Measurements from ENCODE around the gene COL21A1. TPM values are rescaled to one million over a fixed set of nuclear protein-coding genes. Genes with fewer than 3 reads are reported as not detected.

The COL21A1 gene
- polyA plus RNA-seq, 1 donor = 9.9 TPM

DNA sequence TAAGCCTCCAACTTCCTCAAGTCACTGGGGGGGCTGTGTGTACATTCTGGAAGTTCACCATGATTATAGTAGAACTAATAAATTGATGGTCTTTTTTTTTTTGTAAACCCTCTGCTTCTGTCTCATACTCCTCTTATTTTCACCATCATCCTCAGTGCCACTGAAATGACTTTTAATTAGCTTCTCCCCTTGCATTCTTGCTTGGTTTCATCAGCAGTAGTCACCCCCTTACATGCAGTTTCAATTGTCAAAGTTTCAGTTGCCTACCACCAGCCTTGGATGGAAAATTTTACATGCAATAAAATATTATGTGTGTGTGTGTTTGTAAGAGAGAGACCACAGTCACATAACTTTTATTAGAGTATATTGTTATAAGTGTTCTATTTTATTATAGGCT, 196.2 kb downstream of the COL21A1 start:
- no peaks in the 10 kb centered on the region for H3K27me3 ChIP-seq (ENCODE audit: control insufficient read depth, insufficient read depth, low read length)
- no peaks in the 10 kb centered on the region for H3K4me1 ChIP-seq (ENCODE audit: control insufficient read depth, insufficient read depth, low read length)
- no peaks in the 10 kb centered on the region for H3K36me3 ChIP-seq (ENCODE audit: control insufficient read depth, insufficient read depth, low read length)
- no peaks in the 10 kb centered on the region for H3K9me3 ChIP-seq (ENCODE audit: control insufficient read depth, low read depth, low read length)
- no peak for DNase-seq
- H3K27ac ChIP-seq (ENCODE audit: low read length) = no peak overlapping the region
- no peak overlapping the region for H3K4me3 ChIP-seq (ENCODE audit: low read length)

DNA sequence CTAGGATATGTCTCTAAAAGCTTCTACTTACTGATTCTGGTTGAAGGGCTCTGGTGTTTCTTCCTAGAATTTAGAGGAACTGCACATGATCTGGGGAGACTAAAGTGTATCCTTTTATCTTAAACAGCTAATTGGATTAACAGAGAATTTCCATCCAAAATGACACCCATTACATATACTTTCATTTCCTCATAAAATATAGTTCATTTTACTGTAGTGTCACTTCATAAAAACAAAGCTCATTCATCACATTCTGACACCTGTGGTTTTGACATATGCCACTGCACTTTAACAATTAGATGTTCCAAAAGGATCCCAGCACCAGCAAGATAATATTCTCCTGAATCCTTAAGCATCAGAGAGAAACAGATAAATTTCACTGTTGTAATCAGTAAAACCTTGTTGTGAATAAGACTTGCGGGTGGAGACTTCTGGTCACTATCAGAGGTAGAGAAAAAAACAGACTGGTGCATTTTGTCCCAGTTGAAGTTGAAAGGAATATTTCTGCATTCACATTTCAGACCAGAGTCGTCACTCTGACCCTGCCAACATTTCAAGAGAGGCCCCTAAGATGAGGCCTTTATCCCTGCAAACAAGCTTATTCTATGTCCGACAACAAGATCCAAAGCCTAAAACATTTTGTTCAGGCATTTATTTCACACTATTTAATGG, 196.7 kb downstream of the COL21A1 start:
- Histone ChIP-seq H3K27ac (ENCODE audit: low read length) (no peak overlapping the region), H3K27me3 (ENCODE audit: control insufficient read depth, insufficient read depth, low read length) (no peaks in the 10 kb centered on the region), H3K4me3 (ENCODE audit: low read length) (no peak overlapping the region), H3K4me1 (ENCODE audit: control insufficient read depth, insufficient read depth, low read length) (no peaks in the 10 kb centered on the region), H3K9me3 (ENCODE audit: control insufficient read depth, low read depth, low read length) (no peaks in the 10 kb centered on the region), H3K36me3 (ENCODE audit: control insufficient read depth, insufficient read depth, low read length) (no peaks in the 10 kb centered on the region)
- no CpG with 5 or more reads among the region's 3 CpGs for WGBS (ENCODE audit: insufficient coverage, low lambda C conversion rate)
- DNase-seq = no peak

DNA sequence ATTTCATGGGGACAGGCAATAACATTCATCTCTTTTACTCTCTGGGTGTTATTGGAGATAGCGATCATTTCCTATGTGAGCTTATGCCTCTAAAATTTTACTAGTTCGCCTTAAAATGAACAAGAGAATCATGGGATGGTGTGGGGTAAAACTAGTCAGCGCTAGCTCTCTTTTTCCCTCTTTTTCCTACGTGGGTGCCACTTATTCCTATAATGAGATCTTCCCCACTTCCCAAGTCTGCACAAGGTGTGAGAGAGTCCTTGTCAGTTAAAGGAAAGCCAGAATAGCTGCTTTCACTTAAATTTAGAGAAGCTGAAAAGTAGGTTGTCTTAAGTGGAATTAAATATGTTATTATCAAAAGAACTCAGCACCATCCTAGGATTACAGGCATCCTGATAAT, 198.8 kb downstream of the COL21A1 start:
- no CpG with 5 or more reads among the region's 4 CpGs for WGBS (ENCODE audit: insufficient coverage, low lambda C conversion rate)
- H3K4me3 ChIP-seq (ENCODE audit: low read length) = no peak overlapping the region
- no peaks in the 10 kb centered on the region for H3K27me3 ChIP-seq (ENCODE audit: control insufficient read depth, insufficient read depth, low read length)
- no peaks in the 10 kb centered on the region for H3K9me3 ChIP-seq (ENCODE audit: control insufficient read depth, low read depth, low read length)
- no peak for DNase-seq
- H3K27ac ChIP-seq (ENCODE audit: low read length) = no peak overlapping the region
- H3K4me1 ChIP-seq (ENCODE audit: control insufficient read depth, insufficient read depth, low read length) = no peaks in the 10 kb centered on the region
- H3K36me3 ChIP-seq (ENCODE audit: control insufficient read depth, insufficient read depth, low read length) = no peaks in the 10 kb centered on the region

DNA sequence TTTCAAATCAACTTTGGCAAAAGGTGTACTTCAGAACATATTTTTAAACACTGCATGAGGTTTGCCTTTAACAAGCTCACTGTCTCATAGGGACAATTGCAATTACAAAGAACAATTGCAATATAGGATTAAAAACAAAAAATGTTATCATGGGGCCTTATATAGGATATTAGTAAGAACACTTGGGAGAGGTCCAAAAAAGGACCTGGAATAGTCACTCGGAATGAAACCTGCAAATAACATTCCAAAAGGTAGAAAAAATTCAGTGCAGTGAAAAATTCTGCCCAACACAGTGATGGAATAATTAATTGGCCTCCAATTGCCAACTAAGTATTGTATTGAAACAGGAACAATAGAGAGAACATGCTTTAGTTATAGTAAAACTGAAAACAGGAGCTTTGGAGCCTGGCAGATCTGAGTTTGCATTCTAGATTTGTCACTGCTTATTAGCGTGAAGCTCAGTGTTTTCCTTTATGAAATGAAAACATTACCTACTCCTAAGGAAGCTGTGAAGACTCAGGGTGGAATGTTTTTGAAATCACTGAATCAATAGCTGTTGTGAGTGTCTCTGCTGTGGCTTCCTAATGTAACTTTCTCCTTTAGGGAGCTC, 199.3 kb downstream of the COL21A1 start:
- DNase-seq = no peak
- Histone ChIP-seq H3K27ac (ENCODE audit: low read length) (no peak overlapping the region), H3K4me3 (ENCODE audit: low read length) (no peak overlapping the region), H3K4me1 (ENCODE audit: control insufficient read depth, insufficient read depth, low read length) (no peaks in the 10 kb centered on the region), H3K36me3 (ENCODE audit: control insufficient read depth, insufficient read depth, low read length) (no peaks in the 10 kb centered on the region), H3K27me3 (ENCODE audit: control insufficient read depth, insufficient read depth, low read length) (no peaks in the 10 kb centered on the region), H3K9me3 (ENCODE audit: control insufficient read depth, low read depth, low read length) (no peaks in the 10 kb centered on the region)
- 60% methylated on average over 1 of the region's 2 CpGs for WGBS (ENCODE audit: insufficient coverage, low lambda C conversion rate)

DNA sequence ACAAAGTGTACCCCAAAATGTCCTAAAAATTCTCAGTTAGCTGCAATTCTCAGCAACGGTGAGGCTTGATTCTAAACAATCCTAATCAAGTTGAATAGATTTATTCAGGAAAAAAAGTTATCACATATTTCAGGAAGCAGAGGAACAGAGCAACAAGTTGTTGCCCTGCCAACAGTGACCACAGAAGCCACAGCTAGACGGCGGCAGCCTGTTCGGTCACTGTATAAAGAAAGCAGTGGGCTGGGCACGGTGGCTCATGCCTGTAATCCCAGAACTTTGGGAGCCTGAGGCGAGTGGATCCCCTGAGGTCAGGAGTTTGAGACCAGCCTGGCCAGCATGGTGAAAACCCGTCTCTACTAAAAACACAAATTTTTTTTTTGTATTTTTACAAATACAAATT, 200.8 kb downstream of the COL21A1 start:
- 100% methylated on average over 1 of the region's 7 CpGs for WGBS (ENCODE audit: insufficient coverage, low lambda C conversion rate)
- no peaks in the 10 kb centered on the region for H3K27me3 ChIP-seq (ENCODE audit: control insufficient read depth, insufficient read depth, low read length)
- H3K4me1 ChIP-seq (ENCODE audit: control insufficient read depth, insufficient read depth, low read length) = no peaks in the 10 kb centered on the region
- DNase-seq = no peak
- no peak overlapping the region for H3K27ac ChIP-seq (ENCODE audit: low read length)
- no peaks in the 10 kb centered on the region for H3K9me3 ChIP-seq (ENCODE audit: control insufficient read depth, low read depth, low read length)
- no peaks in the 10 kb centered on the region for H3K36me3 ChIP-seq (ENCODE audit: control insufficient read depth, insufficient read depth, low read length)
- H3K4me3 ChIP-seq (ENCODE audit: low read length) = no peak overlapping the region

DNA sequence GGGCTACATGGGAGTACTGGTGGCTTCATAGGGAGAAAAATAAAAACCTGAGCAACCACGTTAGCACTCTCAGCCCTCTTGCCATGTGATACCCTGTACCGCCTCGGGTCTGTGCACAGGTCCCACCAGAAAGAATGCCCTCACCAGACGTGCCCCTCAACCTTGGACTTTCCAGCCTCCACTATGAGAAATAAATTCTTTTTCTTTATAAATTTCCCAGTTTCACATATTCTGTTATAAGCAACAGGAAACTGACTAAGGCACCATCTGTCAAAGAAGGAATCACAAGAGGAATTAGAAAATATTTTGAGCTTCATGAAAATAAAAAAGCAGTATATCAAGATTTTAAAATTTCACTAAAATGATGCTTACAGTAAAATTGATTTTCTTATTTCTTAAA, 203.6 kb downstream of the COL21A1 start:
- no peak overlapping the region for H3K4me3 ChIP-seq (ENCODE audit: low read length)
- no peak for DNase-seq
- no peaks in the 10 kb centered on the region for H3K9me3 ChIP-seq (ENCODE audit: control insufficient read depth, low read depth, low read length)
- H3K27me3 ChIP-seq (ENCODE audit: control insufficient read depth, insufficient read depth, low read length) = no peaks in the 10 kb centered on the region
- WGBS (ENCODE audit: insufficient coverage, low lambda C conversion rate) = 100% methylated on average over 1 of the region's 4 CpGs
- no peaks in the 10 kb centered on the region for H3K36me3 ChIP-seq (ENCODE audit: control insufficient read depth, insufficient read depth, low read length)
- H3K4me1 ChIP-seq (ENCODE audit: control insufficient read depth, insufficient read depth, low read length) = no peaks in the 10 kb centered on the region
- no peak overlapping the region for H3K27ac ChIP-seq (ENCODE audit: low read length)

DNA sequence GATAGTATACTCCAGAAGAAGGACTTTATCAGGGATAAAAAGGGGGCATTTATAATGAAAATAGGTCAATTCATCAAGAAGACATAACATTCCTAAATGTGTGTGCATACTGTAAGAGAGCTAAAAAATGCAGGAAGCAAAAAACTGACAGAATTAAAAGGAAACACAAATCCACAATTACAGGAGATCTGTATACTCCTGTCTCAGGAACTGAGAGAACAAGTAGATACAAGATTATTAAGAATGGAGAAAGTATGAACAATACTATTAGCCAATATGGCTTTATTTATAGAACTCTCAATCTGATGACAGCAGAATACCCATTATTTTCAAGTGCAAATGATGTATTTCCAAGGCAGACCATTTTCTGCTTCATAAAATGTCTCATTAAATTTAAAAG, 204.3 kb downstream of the COL21A1 start:
- Histone ChIP-seq H3K27ac (ENCODE audit: low read length) (no peak overlapping the region), H3K36me3 (ENCODE audit: control insufficient read depth, insufficient read depth, low read length) (no peaks in the 10 kb centered on the region), H3K27me3 (ENCODE audit: control insufficient read depth, insufficient read depth, low read length) (no peaks in the 10 kb centered on the region), H3K4me3 (ENCODE audit: low read length) (no peak overlapping the region), H3K4me1 (ENCODE audit: control insufficient read depth, insufficient read depth, low read length) (no peaks in the 10 kb centered on the region), H3K9me3 (ENCODE audit: control insufficient read depth, low read depth, low read length) (no peaks in the 10 kb centered on the region)
- no peak for DNase-seq

DNA sequence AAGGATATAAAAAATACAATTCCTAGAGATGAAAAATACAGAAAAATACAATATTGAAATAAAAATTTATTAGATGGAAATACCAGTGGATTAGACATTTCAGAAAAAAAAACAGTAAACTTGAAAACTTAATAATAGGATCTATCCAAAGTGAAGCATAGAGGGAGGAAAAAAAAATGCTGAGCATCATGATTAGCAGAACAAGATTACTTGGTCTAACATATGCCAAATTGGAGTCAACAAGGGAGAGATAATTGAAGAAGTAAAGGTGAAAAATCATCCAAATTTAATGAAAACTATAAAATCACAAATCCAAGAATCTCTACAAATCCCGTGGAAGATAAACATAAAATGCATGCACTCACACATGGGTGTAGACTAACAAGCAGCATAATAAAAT, 205.8 kb downstream of the COL21A1 start:
- Histone ChIP-seq H3K4me1 (ENCODE audit: control insufficient read depth, insufficient read depth, low read length) (no peaks in the 10 kb centered on the region), H3K27me3 (ENCODE audit: control insufficient read depth, insufficient read depth, low read length) (no peaks in the 10 kb centered on the region), H3K36me3 (ENCODE audit: control insufficient read depth, insufficient read depth, low read length) (no peaks in the 10 kb centered on the region), H3K9me3 (ENCODE audit: control insufficient read depth, low read depth, low read length) (no peaks in the 10 kb centered on the region), H3K4me3 (ENCODE audit: low read length) (no peak overlapping the region), H3K27ac (ENCODE audit: low read length) (no peak overlapping the region)
- WGBS (ENCODE audit: insufficient coverage, low lambda C conversion rate) = 100% methylated on average over 1 of the region's 1 CpG
- no peak for DNase-seq

DNA sequence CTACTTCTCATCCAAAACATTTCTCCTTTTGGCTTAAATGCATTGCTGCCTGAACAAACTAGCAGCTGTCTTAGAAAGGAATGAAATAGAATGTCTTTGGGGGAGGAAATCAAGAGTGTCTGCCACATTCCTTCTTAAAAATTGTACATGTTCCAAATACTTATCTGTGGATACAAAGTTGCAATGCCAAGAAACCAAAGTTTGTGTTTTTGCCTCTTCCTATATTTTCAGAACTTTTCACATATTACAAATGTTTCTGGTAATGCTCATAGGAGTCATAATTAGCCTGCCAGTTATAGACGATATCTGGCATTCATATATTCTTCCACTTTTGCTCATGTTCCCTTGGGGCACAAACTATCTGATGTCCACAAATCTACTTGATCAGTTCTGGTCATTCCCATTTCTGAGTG, 206.5 kb downstream of the COL21A1 start:
- Histone ChIP-seq H3K9me3 (ENCODE audit: control insufficient read depth, low read depth, low read length) (no peaks in the 10 kb centered on the region), H3K36me3 (ENCODE audit: control insufficient read depth, insufficient read depth, low read length) (no peaks in the 10 kb centered on the region), H3K4me1 (ENCODE audit: control insufficient read depth, insufficient read depth, low read length) (no peaks in the 10 kb centered on the region), H3K27ac (ENCODE audit: low read length) (no peak overlapping the region), H3K27me3 (ENCODE audit: control insufficient read depth, insufficient read depth, low read length) (no peaks in the 10 kb centered on the region), H3K4me3 (ENCODE audit: low read length) (no peak overlapping the region)
- DNase-seq = no peak
- no CpG with 5 or more reads among the region's 1 CpG for WGBS (ENCODE audit: insufficient coverage, low lambda C conversion rate)

DNA sequence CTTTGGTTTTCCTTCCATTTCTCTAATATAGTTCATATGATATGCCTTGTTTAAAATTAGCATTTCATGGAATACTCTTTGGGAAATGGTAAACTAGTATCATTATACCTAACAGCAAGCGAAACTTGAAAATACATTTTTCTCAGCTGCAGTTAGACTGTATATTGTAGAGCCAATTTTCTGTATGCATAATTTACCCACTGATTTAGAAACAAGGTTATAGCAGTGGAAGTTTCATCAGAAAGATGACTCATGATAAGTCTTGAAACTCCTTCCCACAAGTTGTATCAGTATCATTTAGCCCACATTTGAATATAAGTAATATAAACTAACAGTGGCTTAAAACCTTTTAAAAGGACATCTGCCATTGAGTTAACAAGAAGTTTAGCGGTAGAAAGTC, 207.2 kb downstream of the COL21A1 start:
- Histone ChIP-seq H3K36me3 (ENCODE audit: control insufficient read depth, insufficient read depth, low read length) (no peaks in the 10 kb centered on the region), H3K4me1 (ENCODE audit: control insufficient read depth, insufficient read depth, low read length) (no peaks in the 10 kb centered on the region), H3K9me3 (ENCODE audit: control insufficient read depth, low read depth, low read length) (no peaks in the 10 kb centered on the region), H3K27ac (ENCODE audit: low read length) (no peak overlapping the region), H3K27me3 (ENCODE audit: control insufficient read depth, insufficient read depth, low read length) (no peaks in the 10 kb centered on the region), H3K4me3 (ENCODE audit: low read length) (no peak overlapping the region)
- WGBS (ENCODE audit: insufficient coverage, low lambda C conversion rate) = 100% methylated on average over 2 of the region's 2 CpGs
- no peak for DNase-seq

DNA sequence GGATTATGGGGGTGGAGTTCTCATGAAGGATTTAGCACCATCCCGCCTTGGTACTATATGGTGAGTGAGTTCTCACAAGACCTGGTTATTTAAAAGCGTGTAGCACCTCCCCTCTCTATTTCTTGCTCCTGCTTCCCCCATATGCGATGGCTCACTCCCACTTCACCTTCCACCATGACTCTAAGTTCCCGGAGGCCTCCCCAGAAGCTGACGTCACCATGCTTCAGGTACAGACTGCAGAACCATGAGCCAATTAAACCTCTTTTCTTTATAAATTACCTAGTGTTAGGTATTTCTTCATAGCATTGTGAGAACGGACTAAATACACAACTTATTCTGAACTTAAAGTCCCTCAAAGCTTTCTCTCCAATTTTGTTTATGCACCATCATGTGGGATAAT, 208.6 kb downstream of the COL21A1 start:
- 80% methylated on average over 1 of the region's 6 CpGs for WGBS (ENCODE audit: insufficient coverage, low lambda C conversion rate)
- Histone ChIP-seq H3K4me3 (ENCODE audit: low read length) (no peak overlapping the region), H3K36me3 (ENCODE audit: control insufficient read depth, insufficient read depth, low read length) (no peaks in the 10 kb centered on the region), H3K27me3 (ENCODE audit: control insufficient read depth, insufficient read depth, low read length) (no peaks in the 10 kb centered on the region), H3K9me3 (ENCODE audit: control insufficient read depth, low read depth, low read length) (no peaks in the 10 kb centered on the region), H3K4me1 (ENCODE audit: control insufficient read depth, insufficient read depth, low read length) (no peaks in the 10 kb centered on the region), H3K27ac (ENCODE audit: low read length) (no peak overlapping the region)
- DNase-seq = no peak
